Immature natural killer cell (primary cell): ENCODE measurements around the gene ILKAP. TPM values are rescaled to one million over a fixed set of nuclear protein-coding genes. Genes with fewer than 3 reads are reported as not detected.

Experiments
- DNase-seq, 3 donors: peaks; one replicate each; pipeline ENCODE4 v3.0.0; 2022; ENCODE audit warnings: mixed read lengths in 1 of 3
- H3K27ac Mint-ChIP-seq, 6 donors: one replicate each; pipeline ENCODE4 v1.8.0; 2020; ENCODE audit warnings: mixed read lengths in 6 of 6, mild to moderate bottlenecking in 5 of 6, inconsistent platforms in 4 of 6, moderate library complexity in 3 of 6
- H3K27me3 Mint-ChIP-seq, 3 donors: one replicate each; pipeline ENCODE4 v1.8.0; 2020 to 2021; ENCODE audit warnings: low read depth in 3 of 3, mild to moderate bottlenecking in 3 of 3, mixed read lengths in 3 of 3, moderate library complexity in 3 of 3, inconsistent platforms in 1 of 3
- H3K36me3 Mint-ChIP-seq, 3 donors: one replicate each; pipeline ENCODE4 v1.8.0; 2020; ENCODE audit warnings: mixed read lengths in 3 of 3, inconsistent platforms in 2 of 3, mild to moderate bottlenecking in 2 of 3
- H3K4me1 Mint-ChIP-seq, 2 donors: one replicate each; pipeline ENCODE4 v1.8.0; 2020; ENCODE audit warnings: inconsistent platforms in 2 of 2, mild to moderate bottlenecking in 2 of 2, mixed read lengths in 2 of 2, moderate library complexity in 1 of 2
- H3K4me3 Mint-ChIP-seq, 5 donors: one replicate each; pipeline ENCODE4 v1.8.0; 2020; ENCODE audit warnings: mild to moderate bottlenecking in 5 of 5, mixed read lengths in 5 of 5, inconsistent platforms in 3 of 5, moderate library complexity in 3 of 5
- H3K9me3 Mint-ChIP-seq, 6 donors: one replicate each; pipeline ENCODE4 v1.8.0; 2020; ENCODE audit warnings: mild to moderate bottlenecking in 6 of 6, mixed read lengths in 6 of 6, inconsistent platforms in 4 of 6, moderate library complexity in 3 of 6
- polyA plus RNA-seq, 3 donors: library from polyadenylated mRNA; unstranded; fragments of 300-500 nt; fragmentation: Illumina TruSeq; gene quantifications; one replicate each; pipeline ENCODE4 v1.2.3, GENCODE V29; 2021

The ILKAP gene
- polyA plus RNA-seq, 3 donors from 2014 or later = 59.2 to 82.8 (median 59.3) TPM

- peaks cover 7 to 10% (median 8%) of the 10 kb centered on the region in 3 donors for H3K27me3 Mint-ChIP-seq
- no peak for DNase-seq
- no peaks in the 10 kb centered on the region for H3K36me3 Mint-ChIP-seq
- H3K4me1 Mint-ChIP-seq = peaks cover 20 to 31% of the 10 kb centered on the region in 2 donors
- H3K9me3 Mint-ChIP-seq = no peaks in the 10 kb centered on the region
- no peak overlapping the region for H3K4me3 Mint-ChIP-seq
- no peak overlapping the region for H3K27ac Mint-ChIP-seq
Measured at GRCh38 chr2:238162251-238162845, 41.1 kb downstream of the ILKAP start.

DNA sequence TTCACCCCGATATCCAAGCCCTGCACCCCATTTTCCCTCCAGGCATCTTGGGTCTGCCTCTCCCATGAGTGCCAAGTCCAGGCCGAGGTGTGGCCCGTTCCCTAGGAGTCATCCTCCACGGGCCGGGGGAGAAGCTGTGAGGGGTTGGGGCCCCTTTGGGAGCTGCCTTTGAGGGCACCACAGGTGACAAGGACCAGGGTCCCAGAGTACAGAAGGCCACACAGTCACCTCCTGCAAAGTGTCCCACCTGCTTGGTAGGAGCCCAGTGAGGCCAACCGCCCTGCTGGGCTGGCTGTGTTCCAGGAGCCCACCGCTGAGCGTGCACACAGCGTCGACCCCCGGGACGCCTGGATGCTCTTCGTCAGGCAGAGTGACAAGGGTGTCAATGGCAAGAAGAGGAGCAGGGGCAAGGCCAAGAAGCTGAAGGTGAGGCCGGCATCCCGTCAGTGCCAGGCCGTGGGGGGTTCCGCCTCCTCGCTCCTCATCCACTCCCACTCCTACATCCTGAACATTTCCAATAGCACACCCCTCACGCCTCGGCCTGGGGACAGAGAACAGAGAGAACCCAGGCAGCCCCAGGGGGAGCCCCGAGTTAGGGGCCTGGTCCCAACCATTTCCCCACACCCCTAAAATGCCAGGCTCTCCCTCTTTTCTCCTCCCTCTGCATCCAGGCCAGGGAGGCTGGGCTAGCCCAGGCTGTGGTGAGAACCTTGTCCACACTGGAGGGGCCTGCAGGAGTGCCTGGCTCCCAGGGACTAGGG lies 42.0 kb downstream of the ILKAP start:
- no peaks in the 10 kb centered on the region for H3K9me3 Mint-ChIP-seq
- H3K36me3 Mint-ChIP-seq = no peaks in the 10 kb centered on the region
- no peak for DNase-seq
- H3K4me3 Mint-ChIP-seq = no peak overlapping the region
- peaks cover 7 to 13% (median 8%) of the 10 kb centered on the region in 3 donors for H3K27me3 Mint-ChIP-seq
- peaks cover 20 to 31% of the 10 kb centered on the region in 2 donors for H3K4me1 Mint-ChIP-seq
- peak overlapping the region in 1 of 6 donors; percentile 44 for H3K27ac Mint-ChIP-seq

- Mint-ChIP-seq H3K9me3 (no peaks in the 10 kb centered on the region), H3K27ac (peak overlapping the region in 3 of 6 donors; percentile 35 to 78 (median 59)), H3K4me1 (peaks cover 20 to 31% of the 10 kb centered on the region in 2 donors), H3K27me3 (peaks cover 7 to 13% (median 8%) of the 10 kb centered on the region in 3 donors), H3K4me3 (peak overlapping the region in 4 of 5 donors; percentile 31 to 78 (median 70)), H3K36me3 (no peaks in the 10 kb centered on the region)
- DNase-seq = peak in 2 of 3 donors; percentile 25 to 46
Measured at GRCh38 chr2:238160206-238161129, 43.0 kb downstream of the ILKAP start.

DNA sequence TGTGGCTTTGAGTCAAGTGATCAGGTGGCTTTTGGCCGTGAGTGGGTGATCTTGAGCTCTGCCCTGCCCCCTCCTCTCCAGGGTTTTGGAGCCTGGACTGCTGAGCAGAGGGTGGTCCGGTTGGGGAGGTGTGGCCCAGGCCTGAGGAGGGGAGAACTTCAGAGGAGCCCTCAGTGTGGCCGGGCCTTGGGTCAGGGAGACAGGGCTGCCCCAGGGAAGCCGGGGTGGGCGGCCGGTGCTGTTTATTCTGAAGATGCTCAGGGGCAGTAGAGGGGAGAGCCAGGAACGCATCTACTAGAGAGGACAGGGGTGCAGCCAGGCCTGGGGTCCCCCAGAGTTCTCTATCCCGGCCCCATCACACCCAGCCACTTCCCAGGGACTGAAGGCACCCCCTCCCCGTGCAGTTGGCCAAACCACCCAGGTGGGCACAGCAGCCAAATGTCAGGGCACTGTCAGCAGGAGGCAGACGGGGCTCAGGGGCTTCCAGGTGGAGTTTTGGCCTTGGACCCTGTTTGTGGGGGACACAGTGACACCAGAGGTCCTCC lies 43.8 kb downstream of the ILKAP start:
- peak overlapping the region in 1 of 6 donors; percentile 71 for H3K27ac Mint-ChIP-seq
- H3K27me3 Mint-ChIP-seq = peaks cover 4 to 9% (median 4%) of the 10 kb centered on the region in 3 donors
- no peaks in the 10 kb centered on the region for H3K36me3 Mint-ChIP-seq
- peak overlapping the region; percentile 60 to 87 (median 78) for H3K4me3 Mint-ChIP-seq
- H3K9me3 Mint-ChIP-seq = no peaks in the 10 kb centered on the region
- H3K4me1 Mint-ChIP-seq = peaks cover 15 to 24% of the 10 kb centered on the region in 2 donors
- no peak for DNase-seq

GRCh38 chr2:238159071-238159539 lies 44.4 kb downstream of the ILKAP start:
- Mint-ChIP-seq H3K4me1 (peaks cover 14 to 20% of the 10 kb centered on the region in 2 donors), H3K27me3 (peaks cover 2 to 8% (median 4%) of the 10 kb centered on the region in 3 donors), H3K4me3 (peak overlapping the region; percentile 60 to 87 (median 78)), H3K27ac (peak overlapping the region in 1 of 6 donors; percentile 71), H3K9me3 (no peaks in the 10 kb centered on the region), H3K36me3 (no peaks in the 10 kb centered on the region)
- DNase-seq = no peak

DNA sequence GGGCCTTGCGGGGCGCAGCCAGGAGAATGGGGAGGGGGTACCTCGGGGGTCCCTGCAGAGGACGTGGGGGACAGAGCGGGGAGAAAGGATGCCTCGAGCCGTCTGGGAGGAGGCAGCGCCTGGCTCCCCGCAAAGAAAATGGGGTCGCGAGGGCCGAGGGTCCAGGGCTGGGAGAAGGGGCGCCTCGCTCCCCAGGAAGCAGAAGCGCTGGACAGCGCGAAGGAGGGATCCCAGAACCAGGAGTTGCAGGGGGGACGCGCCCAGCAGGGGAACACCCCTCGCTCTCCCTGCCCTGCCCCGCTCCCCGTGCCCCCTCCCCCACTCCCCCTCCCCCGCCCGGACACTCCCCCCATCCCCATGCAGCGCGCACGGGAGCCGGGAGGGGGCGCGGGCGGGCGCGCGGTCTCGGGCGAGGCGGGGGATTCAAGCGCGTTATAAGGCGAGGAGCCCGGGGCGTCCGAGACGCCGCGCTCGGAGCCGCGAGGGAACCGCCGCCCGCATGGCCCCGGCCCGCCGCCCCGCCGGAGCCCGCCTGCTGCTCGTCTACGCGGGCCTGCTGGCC lies 44.9 kb downstream of the ILKAP start, which contains the start of gene ERFE:
Gene ERFE, plus strand, starts transcription at position 462 of the 562 bp plus-strand sequence. Its CDS starts 38 bp downstream, at position 500.
- H3K27ac Mint-ChIP-seq = peak within 1 kb of the TSS in 1 of 6 donors; percentile 71
- DNase-seq = peak; percentile 52 to 57 (median 56)
- H3K9me3 Mint-ChIP-seq = no peaks in the 10 kb centered on the region
- no peaks in the 10 kb centered on the region for H3K36me3 Mint-ChIP-seq
- peak within 1 kb of the TSS; percentile 60 to 87 (median 78) for H3K4me3 Mint-ChIP-seq
- peaks cover 14 to 20% of the 10 kb centered on the region in 2 donors for H3K4me1 Mint-ChIP-seq
- peaks cover 2 to 8% (median 4%) of the 10 kb centered on the region in 3 donors for H3K27me3 Mint-ChIP-seq

DNA sequence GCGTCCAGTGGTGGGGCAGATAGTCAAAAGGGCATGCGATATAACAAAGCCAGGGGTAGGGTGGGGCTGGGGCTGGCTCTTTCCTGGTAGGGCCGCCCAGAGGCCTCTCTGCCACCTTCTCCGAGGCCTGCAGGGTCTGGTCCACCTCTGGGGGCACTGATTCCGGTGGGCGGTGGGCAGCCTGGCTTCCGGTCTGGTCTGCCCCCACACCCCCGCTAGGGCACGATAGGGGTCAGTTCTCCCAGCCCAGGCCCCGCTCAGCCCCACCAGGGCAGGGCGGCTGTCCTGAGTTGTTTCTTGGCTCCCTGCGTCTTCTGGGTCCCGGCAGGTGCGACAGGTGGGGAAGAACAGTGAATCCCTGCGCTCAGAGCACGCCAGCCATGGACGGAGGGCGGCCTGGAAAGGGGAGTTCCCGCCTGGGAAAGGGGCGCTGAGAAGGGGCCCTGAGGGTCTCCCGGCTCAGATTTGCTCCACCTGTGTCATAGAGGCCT lies 45.4 kb downstream of the ILKAP start:
- no peaks in the 10 kb centered on the region for H3K36me3 Mint-ChIP-seq
- H3K4me1 Mint-ChIP-seq = peaks cover 14 to 20% of the 10 kb centered on the region in 2 donors
- no peaks in the 10 kb centered on the region for H3K9me3 Mint-ChIP-seq
- H3K27me3 Mint-ChIP-seq = peaks cover 2 to 8% (median 4%) of the 10 kb centered on the region in 3 donors
- no peak overlapping the region for H3K27ac Mint-ChIP-seq
- H3K4me3 Mint-ChIP-seq = peak overlapping the region in 2 of 5 donors; percentile 24 to 47
- no peak for DNase-seq

DNA sequence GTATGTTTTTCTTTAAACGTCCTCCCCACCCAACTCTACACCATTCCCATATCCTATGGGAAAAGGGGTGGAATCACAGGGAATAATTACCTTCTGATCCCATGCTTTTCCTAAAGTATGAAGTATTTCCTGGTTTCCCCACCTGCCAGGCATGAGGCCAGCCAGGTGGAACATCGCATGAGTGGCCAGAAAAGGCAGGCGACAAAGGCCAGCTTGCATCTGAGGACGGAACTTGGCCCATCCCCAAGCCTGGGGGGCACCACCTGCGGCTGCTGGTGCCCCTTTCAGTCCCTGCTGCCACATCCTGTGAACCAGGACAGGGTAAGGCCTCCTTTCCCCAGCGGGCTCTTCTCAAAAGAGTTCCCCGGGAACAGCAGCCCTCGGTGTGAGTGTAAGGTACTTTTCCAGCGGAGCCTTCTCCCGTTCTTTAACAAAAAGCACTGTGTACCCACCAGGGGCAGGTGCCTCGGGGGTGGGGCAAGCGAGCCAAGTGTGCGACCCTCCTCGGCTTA lies 45.9 kb downstream of the ILKAP start:
- Mint-ChIP-seq H3K36me3 (no peaks in the 10 kb centered on the region), H3K27me3 (peaks cover 2 to 8% (median 4%) of the 10 kb centered on the region in 3 donors), H3K4me1 (peaks cover 14 to 17% of the 10 kb centered on the region in 2 donors), H3K9me3 (no peaks in the 10 kb centered on the region), H3K27ac (no peak overlapping the region), H3K4me3 (peak overlapping the region in 3 of 5 donors; percentile 24 to 47 (median 45))
- no peak for DNase-seq

DNA sequence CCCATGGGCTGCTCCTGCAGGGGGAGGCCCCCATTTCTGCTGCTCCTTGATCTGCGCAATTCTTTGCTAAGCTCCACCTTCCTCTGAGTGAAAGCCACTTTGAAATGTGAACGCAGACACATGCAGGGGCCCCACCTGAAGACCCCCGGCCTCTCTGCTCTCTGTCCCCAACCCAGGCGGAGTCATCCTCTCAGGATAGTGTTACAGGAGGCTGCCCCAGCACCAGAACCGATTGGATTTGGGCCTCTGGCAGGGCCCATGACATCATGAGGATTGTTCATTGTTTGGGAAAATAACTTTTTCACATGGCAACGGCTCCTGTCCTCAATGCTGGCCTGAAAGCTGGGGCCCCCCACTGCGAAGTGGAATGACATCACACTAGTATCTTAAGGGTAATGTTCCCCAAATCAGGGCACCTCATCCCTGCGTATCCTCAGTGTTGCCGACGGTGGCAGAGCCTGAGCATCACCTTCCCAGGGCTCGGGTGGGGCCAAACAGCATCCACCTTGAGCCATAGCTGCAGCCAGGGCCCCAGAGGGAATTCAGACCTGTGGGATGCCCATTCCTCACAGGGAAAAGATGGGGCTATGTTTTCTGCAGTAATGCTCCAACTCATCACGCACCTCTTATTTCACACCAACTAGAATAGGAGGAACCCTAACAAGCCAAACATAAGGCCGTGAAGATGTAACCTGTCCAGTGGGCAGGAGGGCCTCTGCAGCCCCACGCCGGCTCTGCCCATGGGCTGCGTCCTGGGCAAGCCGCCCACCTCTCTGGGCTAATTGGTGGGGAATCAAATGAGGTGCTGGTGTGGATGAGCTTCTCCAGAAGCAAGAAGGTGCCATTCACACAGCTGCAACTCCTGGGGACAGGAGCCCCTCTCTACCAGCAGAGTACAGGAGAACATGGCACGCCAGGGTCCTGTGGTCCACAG lies 47.5 kb downstream of the ILKAP start:
- peak overlapping the region in 1 of 5 donors; percentile 12 for H3K4me3 Mint-ChIP-seq
- H3K27me3 Mint-ChIP-seq = peaks cover 2 to 8% (median 4%) of the 10 kb centered on the region in 3 donors
- no peaks in the 10 kb centered on the region for H3K36me3 Mint-ChIP-seq
- DNase-seq = no peak
- no peak overlapping the region for H3K27ac Mint-ChIP-seq
- H3K9me3 Mint-ChIP-seq = no peaks in the 10 kb centered on the region
- H3K4me1 Mint-ChIP-seq = peaks cover 14 to 16% of the 10 kb centered on the region in 2 donors

DNA sequence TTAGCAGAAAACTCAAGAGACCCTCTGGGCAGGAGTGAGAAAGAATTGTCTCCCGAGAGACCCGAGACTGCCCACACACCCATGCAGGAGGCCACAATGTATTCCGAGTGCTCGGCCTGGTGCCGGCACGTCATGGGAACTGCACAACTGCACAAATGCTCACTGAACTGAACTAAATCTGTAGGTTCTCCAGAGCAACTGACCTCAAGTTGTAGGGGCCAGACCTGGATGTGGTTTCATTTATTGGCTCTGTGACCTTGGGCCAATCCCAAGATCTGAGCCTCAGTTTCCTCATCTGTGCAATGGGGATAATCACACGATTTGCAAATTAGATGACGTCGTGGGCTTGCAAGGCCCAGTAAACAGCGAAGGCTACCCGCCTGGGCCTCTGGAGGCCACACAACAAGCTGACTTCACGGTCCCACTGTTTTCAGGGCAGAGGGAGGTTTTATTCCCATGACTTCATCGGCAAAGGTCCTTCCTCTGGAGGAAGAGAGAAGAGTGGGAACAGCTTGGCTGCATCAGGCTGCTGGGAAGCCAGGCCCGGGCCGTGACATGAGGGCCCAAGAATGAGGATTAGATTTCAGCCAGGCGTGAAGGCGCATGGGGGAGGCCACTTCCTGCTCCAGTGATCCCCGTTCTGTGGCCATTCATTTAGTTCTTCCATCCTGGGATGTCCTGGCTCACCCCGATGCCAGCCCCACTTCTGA lies 48.3 kb downstream of the ILKAP start:
- no peak for DNase-seq
- no peaks in the 10 kb centered on the region for H3K9me3 Mint-ChIP-seq
- no peak overlapping the region for H3K4me3 Mint-ChIP-seq
- H3K27me3 Mint-ChIP-seq = peaks cover 2 to 8% (median 4%) of the 10 kb centered on the region in 3 donors
- H3K36me3 Mint-ChIP-seq = no peaks in the 10 kb centered on the region
- peaks cover 9% of the 10 kb centered on the region in 2 donors for H3K4me1 Mint-ChIP-seq
- H3K27ac Mint-ChIP-seq = no peak overlapping the region

DNA sequence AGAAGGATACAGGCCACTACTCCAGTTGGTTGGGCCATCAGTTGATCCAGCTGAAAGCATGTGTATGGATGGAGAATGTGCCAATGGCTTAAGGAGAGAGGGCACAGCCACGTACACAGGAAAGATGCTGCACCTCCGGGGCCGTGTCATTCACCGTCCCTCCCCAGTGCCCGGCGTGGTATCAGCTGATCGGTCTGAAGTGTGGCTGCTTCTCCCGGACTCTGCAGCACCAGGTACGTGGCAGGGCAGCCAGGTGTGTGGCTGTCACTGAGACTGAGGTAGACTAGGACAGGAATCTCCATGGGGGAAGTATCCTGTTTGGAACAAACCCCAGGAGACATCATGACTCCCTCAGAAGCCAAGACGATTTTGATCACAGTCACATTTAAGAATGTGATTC lies 48.9 kb downstream of the ILKAP start:
- Mint-ChIP-seq H3K27ac (peak overlapping the region in 1 of 6 donors; percentile 16), H3K27me3 (peaks cover 2 to 7% (median 2%) of the 10 kb centered on the region in 3 donors), H3K4me3 (no peak overlapping the region), H3K9me3 (no peaks in the 10 kb centered on the region), H3K4me1 (peaks cover 5 to 6% of the 10 kb centered on the region in 2 donors), H3K36me3 (no peaks in the 10 kb centered on the region)
- DNase-seq = no peak
